PFSK-1 (cell line): ENCODE data around the gene FOXP3.

ENCODE experiments used
- POLR2AphosphoS5 ChIP-seq: IDR thresholded peaks from 2 replicates; pipeline ENCODE4 v1.6.1; 2012; ENCODE audit warnings: low read depth, mild to moderate bottlenecking, control low read depth, low read length, moderate library complexity
- TAF1 ChIP-seq: IDR thresholded peaks from 2 replicates; pipeline ENCODE4 v1.6.1; 2012; ENCODE audit warnings: low read length, control low read depth, borderline replicate concordance; ENCODE audit not compliant: insufficient read depth

- TF ChIP-seq TAF1 (no peak), POLR2AphosphoS5 (no peak)
These were observed 62.5 kb downstream of the FOXP3 start for GRCh38 chrX:49202022-49202421.
